GM21423 (cell line): Measurements from ENCODE around the gene SLC27A6.
"Not testable (repeated sequence)": the region's sequence is repeated elsewhere in the genome, so short reads cannot be mapped to it uniquely, and the experiment has no call there.

ENCODE experiments used
- ATAC-seq: cut with Tn5 transposase; IDR thresholded peaks from one replicate; pipeline ENCODE4 v1.9.1; 2021; ENCODE audit warnings: mild to moderate bottlenecking, moderate library complexity; ENCODE audit not compliant: unreplicated experiment

The SLC27A6 gene

GRCh38 chr5:129001841-129002526, 36.7 kb downstream of the SLC27A6 start:
- no peak for ATAC-seq

GRCh38 chr5:129002527-129002842, 37.2 kb downstream of the SLC27A6 start:
- ATAC-seq, result no peak

GRCh38 chr5:129003232-129003631, 37.9 kb downstream of the SLC27A6 start:
- no peak for ATAC-seq

- ATAC-seq, result no peak
These were observed 48.9 kb downstream of the SLC27A6 start for GRCh38 chr5:129014185-129014584.

GRCh38 chr5:129018837-129019236, 53.5 kb downstream of the SLC27A6 start:
- no peak for ATAC-seq

- no peak for ATAC-seq
These were observed 54.2 kb downstream of the SLC27A6 start for GRCh38 chr5:129019401-129019908.

- ATAC-seq, result no peak
These were observed 55.4 kb downstream of the SLC27A6 start for GRCh38 chr5:129020683-129021082.

- no peak for ATAC-seq
These were observed 56.5 kb downstream of the SLC27A6 start for GRCh38 chr5:129021744-129022143.

- ATAC-seq, result no peak
These were observed 57.3 kb downstream of the SLC27A6 start for GRCh38 chr5:129022599-129022998.

GRCh38 chr5:129027260-129027659, 62.0 kb downstream of the SLC27A6 start:
- ATAC-seq, result no peak

GRCh38 chr5:129031886-129032683, 66.8 kb downstream of the SLC27A6 start:
- no peak for ATAC-seq

GRCh38 chr5:129036257-129036656, 71.0 kb downstream of the SLC27A6 start:
- not testable (repeated sequence) for ATAC-seq

GRCh38 chr5:129041196-129041881, 76.1 kb downstream of the SLC27A6 start:
- no peak for ATAC-seq

GRCh38 chr5:129042306-129042705, 77.0 kb downstream of the SLC27A6 start:
- no peak for ATAC-seq

GRCh38 chr5:129043894-129044293, 78.6 kb downstream of the SLC27A6 start:
- ATAC-seq, result no peak

GRCh38 chr5:129046151-129046550, 80.9 kb downstream of the SLC27A6 start:
- ATAC-seq, result no peak

- no peak for ATAC-seq
These were observed 83.2 kb downstream of the SLC27A6 start for GRCh38 chr5:129048509-129048908.

- ATAC-seq, result no peak
These were observed 84.0 kb downstream of the SLC27A6 start for GRCh38 chr5:129049126-129049799.

- no peak for ATAC-seq
These were observed 86.0 kb downstream of the SLC27A6 start for GRCh38 chr5:129051283-129051682.

GRCh38 chr5:129053438-129053837, 88.2 kb downstream of the SLC27A6 start:
- no peak for ATAC-seq

- no peak for ATAC-seq
These were observed 92.0 kb downstream of the SLC27A6 start for GRCh38 chr5:129057329-129057728.
